ENCODE data around the gene FOXO6. TPM values are rescaled to one million over a fixed set of nuclear protein-coding genes. Genes with fewer than 3 reads are reported as not detected.

Gene FOXO6
- total RNA-seq, 1 donor from 2014 or later = 2.8 TPM

DNA sequence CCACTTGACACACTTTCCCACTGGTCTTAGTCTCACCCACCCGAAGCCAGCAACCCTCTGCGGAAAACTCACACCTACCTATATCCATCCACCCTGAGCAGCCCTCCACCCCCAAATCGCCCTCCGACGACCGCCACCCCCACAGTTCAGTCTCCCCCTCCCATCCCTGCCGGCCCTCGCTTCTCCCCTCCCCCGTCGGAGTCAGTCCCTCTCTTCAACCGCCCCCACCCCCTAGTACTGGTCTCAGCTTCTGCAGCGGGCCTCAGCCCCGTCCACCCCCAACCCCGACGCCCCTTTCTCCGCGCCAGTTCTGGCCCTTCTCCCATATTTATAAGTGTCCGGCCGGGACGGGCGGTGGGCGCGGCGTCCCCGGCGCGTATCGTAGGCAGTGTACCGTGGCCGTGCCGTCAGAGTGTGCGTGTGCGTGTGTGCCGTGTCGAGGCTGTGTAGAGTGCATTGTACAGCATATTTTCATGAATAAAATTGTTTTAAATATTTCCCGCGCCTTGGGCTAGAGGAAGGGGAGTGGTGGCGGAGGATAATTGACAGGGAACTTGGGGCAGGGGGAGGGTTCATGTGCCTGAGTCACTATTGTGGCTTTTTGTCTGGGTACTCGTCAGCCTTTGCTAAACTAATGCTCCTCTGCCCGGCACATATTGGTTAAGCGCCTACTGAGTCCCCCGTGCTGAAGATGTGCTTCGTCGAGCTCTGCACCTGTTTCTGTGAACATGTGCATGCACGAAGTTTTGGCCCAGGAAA, 22.0 kb downstream of the FOXO6 start:
- no peak overlapping the region for H3K27ac Mint-ChIP-seq
- TF ChIP-seq, protein P1, sequence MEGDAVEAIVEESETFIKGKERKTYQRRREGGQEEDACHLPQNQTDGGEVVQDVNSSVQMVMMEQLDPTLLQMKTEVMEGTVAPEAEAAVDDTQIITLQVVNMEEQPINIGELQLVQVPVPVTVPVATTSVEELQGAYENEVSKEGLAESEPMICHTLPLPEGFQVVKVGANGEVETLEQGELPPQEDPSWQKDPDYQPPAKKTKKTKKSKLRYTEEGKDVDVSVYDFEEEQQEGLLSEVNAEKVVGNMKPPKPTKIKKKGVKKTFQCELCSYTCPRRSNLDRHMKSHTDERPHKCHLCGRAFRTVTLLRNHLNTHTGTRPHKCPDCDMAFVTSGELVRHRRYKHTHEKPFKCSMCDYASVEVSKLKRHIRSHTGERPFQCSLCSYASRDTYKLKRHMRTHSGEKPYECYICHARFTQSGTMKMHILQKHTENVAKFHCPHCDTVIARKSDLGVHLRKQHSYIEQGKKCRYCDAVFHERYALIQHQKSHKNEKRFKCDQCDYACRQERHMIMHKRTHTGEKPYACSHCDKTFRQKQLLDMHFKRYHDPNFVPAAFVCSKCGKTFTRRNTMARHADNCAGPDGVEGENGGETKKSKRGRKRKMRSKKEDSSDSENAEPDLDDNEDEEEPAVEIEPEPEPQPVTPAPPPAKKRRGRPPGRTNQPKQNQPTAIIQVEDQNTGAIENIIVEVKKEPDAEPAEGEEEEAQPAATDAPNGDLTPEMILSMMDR (IDR thresholded peaks at IDR 0.05; ENCODE audit: unreplicated experiment) = no peak
- peaks cover 32% of the 10 kb centered on the region for H3K4me1 Mint-ChIP-seq (ENCODE audit: low read depth)
- H3K36me3 Mint-ChIP-seq (ENCODE audit: insufficient read depth) = no peaks in the 10 kb centered on the region
- no peaks in the 10 kb centered on the region for H3K9me3 Mint-ChIP-seq (ENCODE audit: low read depth)
- DNase-seq (ENCODE audit: low spot score, unreplicated experiment) = no peak
- peak overlapping the region; percentile 47 for H3K4me3 Mint-ChIP-seq (ENCODE audit: low read depth)
- peaks cover 59% of the 10 kb centered on the region for H3K27me3 Mint-ChIP-seq

DNA sequence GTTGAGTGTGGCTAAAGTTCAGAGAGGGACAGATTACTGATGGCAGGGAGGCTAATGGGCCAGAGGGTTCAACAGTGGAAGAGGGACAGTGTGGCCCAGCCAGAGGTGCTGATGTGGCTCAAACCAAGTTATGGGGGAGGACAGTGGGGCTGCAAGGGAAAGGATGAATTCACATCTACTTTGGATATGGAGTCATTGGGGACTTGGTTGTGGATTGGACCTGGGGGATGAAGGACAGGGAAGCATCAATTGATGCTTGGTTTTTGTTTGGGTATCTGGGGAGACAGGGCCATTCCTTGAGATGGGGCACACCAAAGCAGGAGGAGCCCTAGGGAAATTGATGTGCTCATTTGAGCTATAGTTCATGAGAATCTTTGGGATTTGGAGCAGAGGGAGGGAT, 23.3 kb downstream of the FOXO6 start:
- H3K27ac Mint-ChIP-seq = no peak overlapping the region
- H3K4me3 Mint-ChIP-seq (ENCODE audit: low read depth) = no peak overlapping the region
- no peaks in the 10 kb centered on the region for H3K9me3 Mint-ChIP-seq (ENCODE audit: low read depth)
- no peaks in the 10 kb centered on the region for H3K36me3 Mint-ChIP-seq (ENCODE audit: insufficient read depth)
- H3K4me1 Mint-ChIP-seq (ENCODE audit: low read depth) = peaks cover 32% of the 10 kb centered on the region
- H3K27me3 Mint-ChIP-seq = peaks cover 62% of the 10 kb centered on the region
- TF ChIP-seq, protein P1 (IDR thresholded peaks at IDR 0.05; ENCODE audit: unreplicated experiment) = no peak
- no peak for DNase-seq (ENCODE audit: low spot score, unreplicated experiment)

DNA sequence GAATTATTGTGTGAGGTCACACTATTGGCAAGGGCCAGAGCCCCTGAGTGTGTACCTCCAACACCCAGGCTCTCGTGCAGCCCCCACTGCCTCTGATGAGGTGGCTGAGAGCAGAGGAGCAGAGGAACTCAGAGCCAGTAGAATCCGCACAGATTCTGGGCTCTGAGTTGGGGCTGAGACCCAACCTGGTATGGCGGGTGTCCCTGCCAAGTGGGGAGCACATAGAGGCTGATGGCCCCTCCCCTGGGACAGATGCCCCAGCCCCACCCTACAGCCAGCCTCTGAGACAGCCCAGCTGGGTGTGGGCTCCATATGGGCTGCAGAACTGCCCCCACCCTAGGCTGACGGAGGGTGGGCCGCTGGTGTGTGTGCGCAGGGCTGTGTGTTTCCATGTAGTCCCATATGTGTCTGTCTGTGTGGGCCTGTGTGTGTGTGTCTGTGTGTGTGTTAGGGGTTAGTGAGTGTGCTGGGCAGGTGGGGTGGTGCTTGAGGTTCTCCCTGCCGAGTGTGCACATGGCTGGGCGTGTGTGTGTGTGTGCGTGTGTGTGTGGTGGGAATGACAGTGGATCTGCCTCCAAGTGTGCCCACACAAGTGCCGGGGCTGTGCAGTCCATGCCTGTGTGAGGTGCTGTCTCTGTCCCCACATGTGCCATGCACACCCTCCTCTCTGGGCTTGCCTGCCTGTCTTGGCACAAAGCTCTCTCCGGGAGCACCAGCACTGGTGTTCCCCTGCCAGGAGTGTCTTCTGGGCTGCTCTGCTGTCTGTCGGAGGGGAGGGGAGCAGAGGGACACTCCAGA, 24.4 kb downstream of the FOXO6 start:
- no peak for DNase-seq (ENCODE audit: low spot score, unreplicated experiment)
- H3K36me3 Mint-ChIP-seq (ENCODE audit: insufficient read depth) = no peaks in the 10 kb centered on the region
- H3K27ac Mint-ChIP-seq = no peak overlapping the region
- no peaks in the 10 kb centered on the region for H3K9me3 Mint-ChIP-seq (ENCODE audit: low read depth)
- peaks cover 22% of the 10 kb centered on the region for H3K4me1 Mint-ChIP-seq (ENCODE audit: low read depth)
- H3K4me3 Mint-ChIP-seq (ENCODE audit: low read depth) = no peak overlapping the region
- TF ChIP-seq, protein P1 (IDR thresholded peaks at IDR 0.05; ENCODE audit: unreplicated experiment) = no peak
- peaks cover 57% of the 10 kb centered on the region for H3K27me3 Mint-ChIP-seq

DNA sequence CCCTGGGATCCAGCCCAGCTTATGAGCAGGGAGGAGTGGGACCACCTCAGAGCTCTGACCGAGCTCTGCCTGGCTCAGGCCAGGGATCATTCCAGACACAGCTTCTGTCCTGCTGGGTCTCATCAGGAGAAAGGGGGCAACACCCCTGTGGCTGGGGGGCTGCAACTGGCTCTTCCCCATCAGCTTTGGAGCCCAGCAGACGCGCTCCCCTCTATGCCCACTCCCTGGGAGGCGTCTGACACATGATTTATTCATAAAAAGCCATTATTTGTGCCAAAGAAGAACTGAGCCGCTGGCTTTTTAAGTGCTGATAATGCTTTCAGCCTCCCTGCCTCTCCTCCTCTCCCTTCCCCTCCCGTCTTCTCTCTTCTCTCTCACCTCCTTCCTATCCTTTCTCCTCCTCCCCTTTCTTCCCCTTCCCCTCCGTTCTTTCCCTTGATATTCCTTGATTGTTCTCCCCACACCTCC, 25.0 kb downstream of the FOXO6 start:
- TF ChIP-seq, protein P1 (IDR thresholded peaks at IDR 0.05; ENCODE audit: unreplicated experiment) = no peak
- Mint-ChIP-seq H3K27me3 (peaks cover 53% of the 10 kb centered on the region), H3K27ac (no peak overlapping the region), H3K9me3 (ENCODE audit: low read depth) (no peaks in the 10 kb centered on the region), H3K36me3 (ENCODE audit: insufficient read depth) (no peaks in the 10 kb centered on the region), H3K4me3 (ENCODE audit: low read depth) (no peak overlapping the region), H3K4me1 (ENCODE audit: low read depth) (peaks cover 19% of the 10 kb centered on the region)
- no peak for DNase-seq (ENCODE audit: low spot score, unreplicated experiment)

DNA sequence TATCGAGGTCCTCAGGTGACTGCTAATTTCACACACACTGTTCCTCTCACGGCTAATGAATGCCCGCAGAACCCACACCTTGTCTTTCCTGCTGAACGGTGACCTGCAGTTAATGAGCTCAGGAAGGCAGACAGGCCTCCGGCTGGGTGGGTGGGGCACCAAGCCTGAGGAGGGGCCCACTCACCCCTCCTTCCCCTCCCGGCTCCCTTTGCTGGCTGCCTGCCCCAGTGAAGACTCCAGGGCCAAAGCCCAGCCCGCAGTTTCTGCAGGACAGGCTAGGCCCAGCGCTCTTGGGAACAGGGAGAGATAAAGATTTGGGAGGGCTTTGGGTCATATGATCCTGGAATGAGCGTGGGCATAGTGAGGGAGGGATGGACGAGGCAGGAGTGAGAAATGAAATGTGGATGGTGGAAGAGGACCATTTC, 26.4 kb downstream of the FOXO6 start:
- Mint-ChIP-seq H3K27me3 (peaks cover 55% of the 10 kb centered on the region), H3K36me3 (ENCODE audit: insufficient read depth) (no peaks in the 10 kb centered on the region), H3K4me3 (ENCODE audit: low read depth) (no peak overlapping the region), H3K4me1 (ENCODE audit: low read depth) (peaks cover 17% of the 10 kb centered on the region), H3K27ac (no peak overlapping the region), H3K9me3 (ENCODE audit: low read depth) (no peaks in the 10 kb centered on the region)
- peak; percentile 60 for DNase-seq (ENCODE audit: low spot score, unreplicated experiment)
- TF ChIP-seq, protein P1 (IDR thresholded peaks at IDR 0.05; ENCODE audit: unreplicated experiment) = no peak

Data from progenitor cell of endocrine pancreas (in vitro differentiated cells).